HCT116 (cell line): Measurements from ENCODE around the gene SH3D19. TPM values are rescaled to one million over a fixed set of nuclear protein-coding genes. Genes with fewer than 3 reads are reported as not detected.

Source experiments
- ATAC-seq: fragments of 200-7000 bp; cut with Tn5 transposase; 2 replicates; pipeline ENCODE4 v1.9.1; 2020; ENCODE audit warnings: mild to moderate bottlenecking, moderate library complexity
- BruUV-seq: library from RNA; stranded (reverse); fragments of 400-500 nt; replicated peaks from 2 replicates; lab custom pipeline; 2021; lab: Mats Ljungman, UMichigan
- CTCF ChIA-PET: fragments of 300-600 bp; sonication (Branson Sonifier 250); formaldehyde crosslinking; loops from one replicate; lab custom pipeline; 2021; ENCODE audit warnings: antibody characterized with exemption; lab: Charles Lee
- POLR2A ChIA-PET: fragments of 300-600, 350-600 bp; sonication (Branson Sonifier 250); formaldehyde crosslinking; loops from one replicate; lab custom pipeline; 2021; ENCODE audit warnings: antibody characterized with exemption; lab: Charles Lee
- RAD21 ChIA-PET, 2 experiments: fragments of 300-600 bp; sonication (Branson Sonifier 250); formaldehyde crosslinking; loops; one replicate each; lab custom pipeline; 2023; ENCODE audit warnings: low total read pairs in 2 of 2; ENCODE audit not compliant: uncharacterized antibody in 2 of 2, unreplicated experiment in 2 of 2, low non-redundant PET in 1 of 2; lab: Charles Lee
- DNase-seq: peaks from one replicate; pipeline ENCODE4 v3.0.0-alpha.2; 2010; ENCODE audit warnings: low read depth, low spot score
- H2AFZ ChIP-seq: fragments of 200-600 bp; shearing (Covaris generic), sonication (generic); 2 replicates; pipeline ENCODE4 v1.6.1; 2017; ENCODE audit warnings: low read depth, mixed run types, mixed read lengths, antibody characterized with exemption, low read length; ENCODE audit not compliant: poor library complexity, severe bottlenecking
- H3K27ac ChIP-seq: 2 replicates; pipeline ENCODE4 v1.5.1; 2012; ENCODE audit warnings: low read depth, low read length
- H3K27me3 ChIP-seq: fragments of 200-600 bp; sonication (generic); 2 replicates; pipeline ENCODE4 v1.6.1; 2016; ENCODE audit warnings: mixed run types, low read length, mixed read lengths; ENCODE audit not compliant: insufficient read depth
- H3K36me3 ChIP-seq, 2 experiments: fragments of 200-500 bp in 1 of 2; fragments of 200-600 bp in 1 of 2; sonication (Bioruptor generic) in 1 of 2; sonication (generic) in 1 of 2; 2 replicates each; pipeline versions ENCODE4 v1.5.1 to v1.6.1; 2014 to 2016; ENCODE audit warnings: low read length in 2 of 2, inconsistent platforms in 1 of 2, mixed read lengths in 1 of 2, mixed run types in 1 of 2; ENCODE audit not compliant: insufficient read depth in 2 of 2, control insufficient read depth in 1 of 2
- H3K4me1 ChIP-seq, 2 experiments: fragments of 200-600 bp in 1 of 2; sonication (generic) in 1 of 2; 2 replicates each; pipeline versions ENCODE4 v1.5.1 to v1.6.1; 2012 to 2017; ENCODE audit warnings: low read length in 2 of 2, inconsistent platforms in 1 of 2, mild to moderate bottlenecking in 1 of 2, mixed read lengths in 1 of 2, mixed run types in 1 of 2, moderate library complexity in 1 of 2; ENCODE audit not compliant: insufficient read depth in 2 of 2, control insufficient read depth in 1 of 2
- H3K4me2 ChIP-seq: fragments of 200-600 bp; sonication (generic); 2 replicates; pipeline ENCODE4 v1.6.1; 2017; ENCODE audit warnings: mixed run types, low read length, mixed read lengths
- H3K4me3 ChIP-seq, 2 experiments: fragments of 200-600 bp in 1 of 2; sonication (generic) in 1 of 2; replicated peaks in 1 of 2; 2 replicates each; pipeline ENCODE4 v1.5.1; 2011 to 2016; ENCODE audit warnings: low read length in 2 of 2, control low read depth in 1 of 2, low read depth in 1 of 2, mild to moderate bottlenecking in 1 of 2, mixed read lengths in 1 of 2, mixed run types in 1 of 2
- H3K79me2 ChIP-seq: fragments of 200-600 bp; sonication (generic); 2 replicates; pipeline ENCODE4 v1.6.1; 2017; ENCODE audit warnings: mild to moderate bottlenecking, mixed run types, low read length, moderate library complexity, mixed read lengths; ENCODE audit not compliant: insufficient read depth
- H3K9ac ChIP-seq: fragments of 200-600 bp; sonication (generic); 2 replicates; pipeline ENCODE4 v1.6.1; 2016; ENCODE audit warnings: low read length, mixed read lengths
- H3K9me2 ChIP-seq: fragments of 200-600 bp; sonication (generic), shearing (Covaris generic); 2 replicates; pipeline ENCODE4 v1.6.1; 2017; ENCODE audit warnings: mixed run types, mild to moderate bottlenecking, moderate library complexity; ENCODE audit not compliant: insufficient read depth
- H3K9me3 ChIP-seq, 2 experiments: fragments of 200-500 bp in 1 of 2; fragments of 200-600 bp in 1 of 2; sonication (Bioruptor generic) in 1 of 2; sonication (generic) in 1 of 2; 2 replicates each; pipeline ENCODE4 v1.6.1; 2014 to 2017; ENCODE audit warnings: low read length in 2 of 2, mixed read lengths in 2 of 2, inconsistent platforms in 1 of 2, low read depth in 1 of 2, mild to moderate bottlenecking in 1 of 2, mixed run types in 1 of 2, moderate library complexity in 1 of 2; ENCODE audit not compliant: control insufficient read depth in 1 of 2, insufficient read depth in 1 of 2
- H4K20me1 ChIP-seq: fragments of 200-600 bp; sonication (generic), shearing (Covaris generic); 2 replicates; pipeline ENCODE4 v1.6.1; 2017; ENCODE audit warnings: mixed run types, mild to moderate bottlenecking, moderate library complexity; ENCODE audit not compliant: insufficient read depth
- CBX3 ChIP-seq: IDR thresholded peaks from 2 replicates; pipeline ENCODE4 v1.6.1; 2012; ENCODE audit warnings: low read depth
- CEBPB ChIP-seq: IDR thresholded peaks from 2 replicates; pipeline ENCODE4 v1.6.1; 2012; ENCODE audit warnings: low read depth
- EGR1 ChIP-seq: IDR thresholded peaks from 2 replicates; pipeline ENCODE4 v1.6.1; 2012; ENCODE audit warnings: low read depth
- ELF1 ChIP-seq: IDR thresholded peaks from 2 replicates; pipeline ENCODE4 v1.6.1; 2012; ENCODE audit warnings: low read depth, borderline replicate concordance
- FOSL1 ChIP-seq: IDR thresholded peaks from 2 replicates; pipeline ENCODE4 v1.6.1; 2012; ENCODE audit warnings: low read depth
- JUND ChIP-seq: IDR thresholded peaks from 2 replicates; pipeline ENCODE4 v1.6.1; 2012
- RAD21 ChIP-seq: IDR thresholded peaks from 2 replicates; pipeline ENCODE4 v1.6.1; 2012; ENCODE audit warnings: low read depth, mild to moderate bottlenecking
- SP1 ChIP-seq: IDR thresholded peaks from 2 replicates; pipeline ENCODE4 v1.6.1; 2012; ENCODE audit warnings: low read depth
- SRF ChIP-seq: IDR thresholded peaks from 2 replicates; pipeline ENCODE4 v1.6.1; 2012; ENCODE audit warnings: low read depth
- YY1 ChIP-seq: IDR thresholded peaks from 2 replicates; pipeline ENCODE4 v1.6.1; 2011; ENCODE audit warnings: low read length, low read depth, moderate library complexity, mild to moderate bottlenecking; ENCODE audit not compliant: insufficient replicate concordance; ENCODE audit errors: extremely low read depth
- ZFX ChIP-seq: fragments of 450-650 bp; IDR thresholded peaks from 2 replicates; pipeline ENCODE4 v1.6.1; 2017
- intact Hi-C: fragments of 100-400 bp; cut with micrococcal nuclease; formaldehyde crosslinking; loops from 2 replicates; pipeline ENCODE4 v1.10.0; 2022
- total RNA-seq: library from RNA; stranded (reverse); gene quantifications from one replicate; pipeline ENCODE4 v1.2.1, GENCODE V29; 2021; ENCODE audit not compliant: unreplicated experiment
- TF ChIP-seq, protein P1 (sequence below): IDR thresholded peaks from 2 replicates; pipeline ENCODE4 v1.6.1; 2012; ENCODE audit warnings: low read depth
- TF ChIP-seq, protein P2 (sequence below): IDR thresholded peaks from 2 replicates; pipeline ENCODE4 v1.6.1; 2011; ENCODE audit warnings: mild to moderate bottlenecking, low read length, moderate library complexity; ENCODE audit not compliant: insufficient replicate concordance; ENCODE audit errors: extremely low read depth
- TF ChIP-seq, protein P3 (sequence below): IDR thresholded peaks from 2 replicates; pipeline ENCODE4 v1.6.1; 2012

SH3D19 gene
- total RNA-seq, 1 experiment from 2014 or later, result 37.5 TPM

DNA sequence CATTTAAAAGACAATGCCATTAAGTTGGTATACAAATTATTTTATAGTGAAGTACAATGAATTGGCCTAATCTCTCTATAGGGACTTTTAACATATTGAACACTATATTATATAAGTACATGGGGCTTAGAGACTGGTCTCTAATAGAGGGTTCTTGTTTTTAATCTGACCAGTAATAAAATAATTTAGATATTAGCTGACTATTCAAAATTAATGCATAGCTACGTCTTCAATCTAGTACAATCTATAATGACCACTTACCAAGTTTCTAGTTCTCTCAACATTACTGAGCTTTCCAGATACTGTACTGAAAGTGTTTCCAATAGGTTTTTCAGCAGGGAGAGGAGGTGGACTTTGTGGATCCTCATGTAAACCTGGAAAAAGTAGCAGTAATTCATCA is 166.4 kb downstream of the SH3D19 start (continued):
- TF ChIP-seq, protein P1, sequence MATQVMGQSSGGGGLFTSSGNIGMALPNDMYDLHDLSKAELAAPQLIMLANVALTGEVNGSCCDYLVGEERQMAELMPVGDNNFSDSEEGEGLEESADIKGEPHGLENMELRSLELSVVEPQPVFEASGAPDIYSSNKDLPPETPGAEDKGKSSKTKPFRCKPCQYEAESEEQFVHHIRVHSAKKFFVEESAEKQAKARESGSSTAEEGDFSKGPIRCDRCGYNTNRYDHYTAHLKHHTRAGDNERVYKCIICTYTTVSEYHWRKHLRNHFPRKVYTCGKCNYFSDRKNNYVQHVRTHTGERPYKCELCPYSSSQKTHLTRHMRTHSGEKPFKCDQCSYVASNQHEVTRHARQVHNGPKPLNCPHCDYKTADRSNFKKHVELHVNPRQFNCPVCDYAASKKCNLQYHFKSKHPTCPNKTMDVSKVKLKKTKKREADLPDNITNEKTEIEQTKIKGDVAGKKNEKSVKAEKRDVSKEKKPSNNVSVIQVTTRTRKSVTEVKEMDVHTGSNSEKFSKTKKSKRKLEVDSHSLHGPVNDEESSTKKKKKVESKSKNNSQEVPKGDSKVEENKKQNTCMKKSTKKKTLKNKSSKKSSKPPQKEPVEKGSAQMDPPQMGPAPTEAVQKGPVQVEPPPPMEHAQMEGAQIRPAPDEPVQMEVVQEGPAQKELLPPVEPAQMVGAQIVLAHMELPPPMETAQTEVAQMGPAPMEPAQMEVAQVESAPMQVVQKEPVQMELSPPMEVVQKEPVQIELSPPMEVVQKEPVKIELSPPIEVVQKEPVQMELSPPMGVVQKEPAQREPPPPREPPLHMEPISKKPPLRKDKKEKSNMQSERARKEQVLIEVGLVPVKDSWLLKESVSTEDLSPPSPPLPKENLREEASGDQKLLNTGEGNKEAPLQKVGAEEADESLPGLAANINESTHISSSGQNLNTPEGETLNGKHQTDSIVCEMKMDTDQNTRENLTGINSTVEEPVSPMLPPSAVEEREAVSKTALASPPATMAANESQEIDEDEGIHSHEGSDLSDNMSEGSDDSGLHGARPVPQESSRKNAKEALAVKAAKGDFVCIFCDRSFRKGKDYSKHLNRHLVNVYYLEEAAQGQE, result no peak
- TF ChIP-seq RAD21 (no peak), JUND (no peak), SP1 (no peak), FOSL1 (no peak), ELF1 (no peak), ZFX (no peak), YY1 (no peak)
- TF ChIP-seq, protein P2, sequence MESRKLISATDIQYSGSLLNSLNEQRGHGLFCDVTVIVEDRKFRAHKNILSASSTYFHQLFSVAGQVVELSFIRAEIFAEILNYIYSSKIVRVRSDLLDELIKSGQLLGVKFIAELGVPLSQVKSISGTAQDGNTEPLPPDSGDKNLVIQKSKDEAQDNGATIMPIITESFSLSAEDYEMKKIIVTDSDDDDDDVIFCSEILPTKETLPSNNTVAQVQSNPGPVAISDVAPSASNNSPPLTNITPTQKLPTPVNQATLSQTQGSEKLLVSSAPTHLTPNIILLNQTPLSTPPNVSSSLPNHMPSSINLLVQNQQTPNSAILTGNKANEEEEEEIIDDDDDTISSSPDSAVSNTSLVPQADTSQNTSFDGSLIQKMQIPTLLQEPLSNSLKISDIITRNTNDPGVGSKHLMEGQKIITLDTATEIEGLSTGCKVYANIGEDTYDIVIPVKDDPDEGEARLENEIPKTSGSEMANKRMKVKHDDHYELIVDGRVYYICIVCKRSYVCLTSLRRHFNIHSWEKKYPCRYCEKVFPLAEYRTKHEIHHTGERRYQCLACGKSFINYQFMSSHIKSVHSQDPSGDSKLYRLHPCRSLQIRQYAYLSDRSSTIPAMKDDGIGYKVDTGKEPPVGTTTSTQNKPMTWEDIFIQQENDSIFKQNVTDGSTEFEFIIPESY, result no peak

DNA sequence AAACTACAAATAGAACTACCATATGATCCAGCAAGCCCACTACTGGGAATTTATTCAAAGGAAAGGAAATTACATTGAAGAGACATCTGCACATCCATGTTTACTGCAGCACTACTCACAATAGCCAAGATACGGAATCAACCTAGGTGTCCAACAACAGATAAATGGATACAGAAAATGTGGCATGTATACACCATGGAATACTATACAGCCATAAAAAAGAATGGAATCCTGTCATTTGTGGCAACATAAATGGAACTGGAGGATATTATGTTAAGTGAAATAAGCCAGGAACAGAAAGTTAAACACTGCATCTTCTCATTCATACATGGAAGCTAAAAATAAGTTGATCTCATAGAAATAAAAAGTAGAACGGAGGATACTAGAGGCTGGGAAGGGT is 167.9 kb downstream of the SH3D19 start:
- TF ChIP-seq SRF, result no peak
- TF ChIP-seq CBX3, result no peak
- TF ChIP-seq, protein P3, sequence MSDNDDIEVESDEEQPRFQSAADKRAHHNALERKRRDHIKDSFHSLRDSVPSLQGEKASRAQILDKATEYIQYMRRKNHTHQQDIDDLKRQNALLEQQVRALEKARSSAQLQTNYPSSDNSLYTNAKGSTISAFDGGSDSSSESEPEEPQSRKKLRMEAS, result no peak
- no peak for TF ChIP-seq ZFX
- TF ChIP-seq FOSL1, result no peak
- TF ChIP-seq SP1, result no peak
- TF ChIP-seq EGR1, result no peak
- no peak for TF ChIP-seq CEBPB

More for the DNA sequence above, 167.9 kb downstream of the SH3D19 start:
- Histone ChIP-seq H3K4me3 (no peak overlapping the region), H2AFZ (no peak overlapping the region), H3K27me3 (no peaks in the 10 kb centered on the region), H3K27ac (no peak overlapping the region), H3K4me1 (no peaks in the 10 kb centered on the region), H3K9ac (no peak overlapping the region), H3K4me2 (no peak overlapping the region), H4K20me1 (no peaks in the 10 kb centered on the region), H3K79me2 (no peaks in the 10 kb centered on the region), H3K9me2 (no peaks in the 10 kb centered on the region), H3K9me3 (no peaks in the 10 kb centered on the region), H3K36me3 (no peaks in the 10 kb centered on the region)
- POLR2A ChIA-PET, result no interaction called here
- DNase-seq (no peak), ATAC-seq (no peak)
- CTCF ChIA-PET, result no interaction called here
- BruUV-seq, result no TSS peak
- intact Hi-C loops, result no loop called here
- RAD21 ChIA-PET, result no interaction called here
